SK-N-MC (cell line): ENCODE data around the gene MRPL54.
"Not testable (repeated sequence)": the region's sequence is repeated elsewhere in the genome, so short reads cannot be mapped to it uniquely, and the experiment has no call there.

Source experiments
- DNase-seq: peaks from one replicate; pipeline ENCODE4 v3.0.0-alpha.2; 2011; ENCODE audit warnings: low read depth, low spot score
- H3K27ac ChIP-seq: fragments of 200-600 bp; sonication (generic); 2 replicates; pipeline ENCODE4 v1.5.1; 2016; ENCODE audit warnings: mixed run types
- H3K36me3 ChIP-seq: fragments of 200-600 bp; sonication (generic); 2 replicates; pipeline ENCODE4 v1.6.1; 2017; ENCODE audit warnings: antibody characterized with exemption, low read length, mixed read lengths; ENCODE audit not compliant: insufficient read depth
- H3K4me3 ChIP-seq: fragments of 200-600 bp; sonication (generic); 2 replicates; pipeline ENCODE4 v1.5.1; 2016
- H3K9ac ChIP-seq: fragments of 200-600 bp; sonication (generic); 2 replicates; pipeline ENCODE4 v1.8.0; 2017; ENCODE audit warnings: mixed run types, mixed read lengths; ENCODE audit not compliant: insufficient read length
- H3K9me3 ChIP-seq: fragments of 200-600 bp; sonication (generic); 2 replicates; pipeline ENCODE4 v1.6.1; 2017; ENCODE audit warnings: low read depth, mild to moderate bottlenecking, antibody characterized with exemption, low read length, moderate library complexity, mixed read lengths
- EZH2 ChIP-seq: fragments of 200-600 bp; sonication (generic); IDR thresholded peaks from one replicate; pipeline ENCODE4 v1.6.1; 2017; ENCODE audit warnings: antibody characterized with exemption
- FOXP2 ChIP-seq: optimal IDR thresholded peaks from 2 replicates; pipeline ENCODE3; 2011; ENCODE audit warnings: mild to moderate bottlenecking, moderate library complexity; ENCODE audit not compliant: insufficient read depth; ENCODE audit errors: extremely low read length, control extremely low read depth
- POLR2AphosphoS5 ChIP-seq: IDR thresholded peaks from 2 replicates; pipeline ENCODE4 v1.6.1; 2012; ENCODE audit warnings: mild to moderate bottlenecking, low read depth, low read length, borderline replicate concordance

The MRPL54 gene

GRCh38 chr19:3748965-3749364 is 13.5 kb upstream of the MRPL54 start:
- DNase-seq: no peak
- Histone ChIP-seq H3K4me3 (no peak overlapping the region), H3K9me3 (no peaks in the 10 kb centered on the region), H3K36me3 (no peaks in the 10 kb centered on the region), H3K9ac (no peak overlapping the region), H3K27ac (no peak overlapping the region)
- TF ChIP-seq EZH2 (no peak), POLR2AphosphoS5 (no peak), FOXP2 (no peak)

GRCh38 chr19:3750211-3750610 is 12.3 kb upstream of the MRPL54 start:
- H3K36me3 ChIP-seq: no peaks in the 10 kb centered on the region
- no peak for TF ChIP-seq FOXP2
- no peak for TF ChIP-seq EZH2
- no peak for TF ChIP-seq POLR2AphosphoS5

GRCh38 chr19:3751236-3751635 is 11.2 kb upstream of the MRPL54 start:
- no peak for TF ChIP-seq POLR2AphosphoS5
- no peak for TF ChIP-seq EZH2
- TF ChIP-seq FOXP2: no peak
- Histone ChIP-seq H3K36me3 (no peaks in the 10 kb centered on the region), H3K9me3 (no peaks in the 10 kb centered on the region), H3K27ac (no peak overlapping the region), H3K9ac (no peak overlapping the region), H3K4me3 (no peak overlapping the region)
- no peak for DNase-seq

More at GRCh38 chr19:3750211-3750610, 12.3 kb upstream of the MRPL54 start:
- H3K9ac ChIP-seq: no peak overlapping the region
- H3K4me3 ChIP-seq: no peak overlapping the region
- no peak for DNase-seq
- H3K27ac ChIP-seq: no peak overlapping the region
- H3K9me3 ChIP-seq: no peaks in the 10 kb centered on the region

GRCh38 chr19:3752492-3752891 is 10.0 kb upstream of the MRPL54 start:
- Histone ChIP-seq H3K9ac (no peak overlapping the region), H3K4me3 (no peak overlapping the region), H3K9me3 (no peaks in the 10 kb centered on the region), H3K27ac (no peak overlapping the region), H3K36me3 (no peaks in the 10 kb centered on the region)
- no peak for TF ChIP-seq POLR2AphosphoS5
- TF ChIP-seq FOXP2: no peak
- no peak for TF ChIP-seq EZH2
- DNase-seq: no peak

GRCh38 chr19:3753631-3754410 is 8.7 kb upstream of the MRPL54 start:
- DNase-seq: no peak
- H3K36me3 ChIP-seq: no peaks in the 10 kb centered on the region
- H3K9ac ChIP-seq: no peak overlapping the region
- H3K4me3 ChIP-seq: no peak overlapping the region
- no peaks in the 10 kb centered on the region for H3K9me3 ChIP-seq
- TF ChIP-seq POLR2AphosphoS5: no peak
- H3K27ac ChIP-seq: no peak overlapping the region

- H3K4me3 ChIP-seq, H3K9me3 ChIP-seq, H3K9ac ChIP-seq, H3K27ac ChIP-seq, H3K36me3 ChIP-seq, DNase-seq: not testable (repeated sequence)
These were observed 4.8 kb upstream of the MRPL54 start for GRCh38 chr19:3757705-3758104.

GRCh38 chr19:3758297-3758696 is 4.2 kb upstream of the MRPL54 start:
- not testable (repeated sequence) for H3K4me3 ChIP-seq, DNase-seq, H3K9me3 ChIP-seq, H3K36me3 ChIP-seq, H3K27ac ChIP-seq, H3K9ac ChIP-seq

GRCh38 chr19:3759482-3760254 is 2.8 kb upstream of the MRPL54 start:
- H3K27ac ChIP-seq: no peak overlapping the region
- no peak for DNase-seq
- H3K4me3 ChIP-seq: no peak overlapping the region
- no peaks in the 10 kb centered on the region for H3K36me3 ChIP-seq
- TF ChIP-seq EZH2 (no peak), POLR2AphosphoS5 (no peak)
- no peaks in the 10 kb centered on the region for H3K9me3 ChIP-seq
- no peak overlapping the region for H3K9ac ChIP-seq

GRCh38 chr19:3760871-3761361 is 1.6 kb upstream of the MRPL54 start:
- Histone ChIP-seq H3K36me3 (no peaks in the 10 kb centered on the region), H3K4me3 (peak overlapping the region; percentile 100), H3K9me3 (no peaks in the 10 kb centered on the region), H3K27ac (peak overlapping the region; percentile 36; the same call in 1 of the 2 replicates), H3K9ac (peak overlapping the region; percentile 97)
- DNase-seq: no peak
- TF ChIP-seq POLR2AphosphoS5 (no peak), EZH2 (no peak), FOXP2 (no peak)
